C4-2B (cell line): Measurements from ENCODE around the gene EIF4H.

Experiments used
- ZFX ChIP-seq: fragments of 450-650 bp; IDR thresholded peaks from 2 replicates; pipeline ENCODE4 v1.6.1; 2017
- TF ChIP-seq, protein P1 (sequence below): fragments of 450-650 bp; conservative IDR thresholded peaks from 2 replicates; pipeline ENCODE4 v1.5.1; 2017; ENCODE audit warnings: mild to moderate bottlenecking

- TF ChIP-seq, protein P1, sequence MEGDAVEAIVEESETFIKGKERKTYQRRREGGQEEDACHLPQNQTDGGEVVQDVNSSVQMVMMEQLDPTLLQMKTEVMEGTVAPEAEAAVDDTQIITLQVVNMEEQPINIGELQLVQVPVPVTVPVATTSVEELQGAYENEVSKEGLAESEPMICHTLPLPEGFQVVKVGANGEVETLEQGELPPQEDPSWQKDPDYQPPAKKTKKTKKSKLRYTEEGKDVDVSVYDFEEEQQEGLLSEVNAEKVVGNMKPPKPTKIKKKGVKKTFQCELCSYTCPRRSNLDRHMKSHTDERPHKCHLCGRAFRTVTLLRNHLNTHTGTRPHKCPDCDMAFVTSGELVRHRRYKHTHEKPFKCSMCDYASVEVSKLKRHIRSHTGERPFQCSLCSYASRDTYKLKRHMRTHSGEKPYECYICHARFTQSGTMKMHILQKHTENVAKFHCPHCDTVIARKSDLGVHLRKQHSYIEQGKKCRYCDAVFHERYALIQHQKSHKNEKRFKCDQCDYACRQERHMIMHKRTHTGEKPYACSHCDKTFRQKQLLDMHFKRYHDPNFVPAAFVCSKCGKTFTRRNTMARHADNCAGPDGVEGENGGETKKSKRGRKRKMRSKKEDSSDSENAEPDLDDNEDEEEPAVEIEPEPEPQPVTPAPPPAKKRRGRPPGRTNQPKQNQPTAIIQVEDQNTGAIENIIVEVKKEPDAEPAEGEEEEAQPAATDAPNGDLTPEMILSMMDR: no peak
- no peak for TF ChIP-seq ZFX
These were observed 50.3 kb downstream of the EIF4H start for GRCh38 chr7:74224511-74224832.
